HTR-8/SVneo (cell line): ENCODE results near the gene OR10K2.
"Not testable (repeated sequence)": the region's sequence is repeated elsewhere in the genome, so short reads cannot be mapped to it uniquely, and the experiment has no call there.

Experiments
- DNase-seq: peaks from one replicate; pipeline ENCODE4 v3.0.0; 2011; ENCODE audit warnings: low spot score, mixed read lengths; ENCODE audit not compliant: insufficient read length
- FAIRE-seq: peaks from 2 replicates; lab custom pipeline; 2011; peaks lifted over from hg19 to GRCh38; lab: Jason Lieb, UNC

The OR10K2 gene, protein sequence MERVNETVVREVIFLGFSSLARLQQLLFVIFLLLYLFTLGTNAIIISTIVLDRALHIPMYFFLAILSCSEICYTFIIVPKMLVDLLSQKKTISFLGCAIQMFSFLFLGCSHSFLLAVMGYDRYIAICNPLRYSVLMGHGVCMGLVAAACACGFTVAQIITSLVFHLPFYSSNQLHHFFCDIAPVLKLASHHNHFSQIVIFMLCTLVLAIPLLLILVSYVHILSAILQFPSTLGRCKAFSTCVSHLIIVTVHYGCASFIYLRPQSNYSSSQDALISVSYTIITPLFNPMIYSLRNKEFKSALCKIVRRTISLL

DNA sequence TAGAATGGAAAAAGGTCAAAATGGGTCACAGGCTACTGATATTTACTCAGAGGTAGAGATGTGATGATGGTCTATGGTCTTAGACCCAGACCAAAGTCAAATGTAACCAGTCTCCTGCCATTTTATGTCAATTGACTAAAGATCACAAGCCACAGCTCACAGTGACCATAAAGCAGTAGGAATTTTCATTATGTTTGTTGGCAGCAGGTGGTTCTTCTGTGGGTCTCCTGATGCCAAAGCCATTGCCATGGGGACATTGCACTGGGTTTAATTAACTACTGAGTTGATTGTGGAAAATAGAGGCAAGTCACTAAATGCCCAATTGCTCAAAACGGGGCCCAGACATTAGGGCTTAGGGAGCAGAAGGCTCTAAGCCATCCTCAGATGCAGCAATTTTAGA lies at the start of gene OR10K2:
Gene OR10K2 (minus strand): TSS at position 101 of the 400 bp plus-strand sequence. CDS start 5,371 bp downstream, outside the sequence.
- no peak for DNase-seq
- FAIRE-seq = no peak

DNA sequence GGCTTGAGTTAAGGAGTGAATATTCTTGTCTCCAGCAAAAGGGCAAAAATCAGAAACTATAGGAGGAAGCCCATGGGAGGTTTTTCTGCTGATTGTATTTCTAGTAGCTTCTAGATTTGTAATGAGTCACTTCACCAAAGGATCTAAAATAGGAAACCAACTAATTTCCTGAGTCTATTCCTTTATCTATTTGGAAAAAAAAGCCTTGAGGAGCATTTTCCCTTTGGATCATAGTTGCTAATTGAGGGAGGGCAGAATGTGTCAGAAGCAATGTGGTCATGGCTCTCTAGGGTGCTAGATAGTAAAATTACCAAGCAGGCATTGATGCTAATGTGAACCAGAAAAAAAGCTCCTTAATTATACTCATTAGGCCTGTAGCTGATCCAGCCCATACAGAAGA lies 45.9 kb upstream of the OR10K2 start, which contains the start of gene OR10R2:
Gene OR10R2 (plus strand): TSS at position 301 of the 400 bp plus-strand sequence. CDS start 106 bp downstream, outside the sequence.
- FAIRE-seq = no peak
- DNase-seq = no peak

- no peak for DNase-seq
- FAIRE-seq = no peak
Measured at GRCh38 chr1:158461534-158461933, 35.5 kb upstream of the OR10K2 start, which contains the start of gene OR10K1. OR10K1 (plus strand) TSS chr1:158461834; CDS start chr1:158465562, 3,728 bp downstream.

GRCh38 chr1:158458263-158458662 lies 32.2 kb upstream of the OR10K2 start:
- FAIRE-seq (no peak), DNase-seq (no peak)

- no peak for DNase-seq
- FAIRE-seq = no peak
Measured at GRCh38 chr1:158457246-158457645, 31.2 kb upstream of the OR10K2 start.

DNA sequence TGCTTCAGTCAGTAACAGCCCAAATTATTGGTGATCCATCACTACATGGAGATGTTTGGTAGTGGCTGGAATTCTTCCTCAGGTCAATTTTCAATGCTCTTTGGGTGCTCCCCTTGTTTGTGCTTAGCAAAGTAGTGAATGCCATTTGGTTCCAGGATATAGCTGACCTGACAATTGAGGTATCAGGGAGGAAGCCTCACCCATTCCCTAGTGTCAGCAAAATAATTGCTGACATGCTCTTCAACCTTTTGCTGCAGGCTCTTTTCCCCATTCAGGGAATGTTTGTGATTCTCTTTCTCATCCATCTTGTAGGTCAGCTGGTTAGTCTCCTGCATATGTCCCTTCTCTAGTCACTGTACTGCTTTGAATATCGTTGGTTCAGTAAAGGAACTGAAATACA lies 28.5 kb upstream of the OR10K2 start:
- DNase-seq = no peak
- FAIRE-seq = no peak

- FAIRE-seq (no peak), DNase-seq (no peak)
Measured at GRCh38 chr1:158445376-158445775, 19.3 kb upstream of the OR10K2 start.

GRCh38 chr1:158434741-158435140 lies 8.7 kb upstream of the OR10K2 start:
- FAIRE-seq = no peak
- DNase-seq = no peak

DNA sequence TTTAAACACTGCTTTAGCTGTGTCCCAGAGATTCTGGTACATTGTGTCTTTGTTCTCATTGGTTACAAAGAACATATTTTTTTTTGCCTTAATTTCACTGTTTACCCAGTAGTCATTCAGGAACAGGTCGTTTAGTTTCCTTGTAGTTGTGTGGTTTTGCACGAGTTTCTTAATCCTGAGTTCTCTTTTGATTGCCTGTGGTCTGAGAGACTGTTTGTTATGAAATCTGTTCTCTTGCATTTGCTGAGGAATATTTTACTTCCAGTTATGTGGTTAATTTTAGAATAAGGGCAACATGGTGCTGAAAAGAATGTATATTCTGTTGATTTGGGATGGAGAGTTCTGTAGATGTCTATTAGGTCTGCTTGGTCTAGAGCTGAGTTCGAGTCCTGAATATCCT lies 4.1 kb upstream of the OR10K2 start:
- not testable (repeated sequence) for DNase-seq, FAIRE-seq

- DNase-seq (no peak), FAIRE-seq (no peak)
Measured at GRCh38 chr1:158425027-158425426, 1.0 kb downstream of the OR10K2 start.

DNA sequence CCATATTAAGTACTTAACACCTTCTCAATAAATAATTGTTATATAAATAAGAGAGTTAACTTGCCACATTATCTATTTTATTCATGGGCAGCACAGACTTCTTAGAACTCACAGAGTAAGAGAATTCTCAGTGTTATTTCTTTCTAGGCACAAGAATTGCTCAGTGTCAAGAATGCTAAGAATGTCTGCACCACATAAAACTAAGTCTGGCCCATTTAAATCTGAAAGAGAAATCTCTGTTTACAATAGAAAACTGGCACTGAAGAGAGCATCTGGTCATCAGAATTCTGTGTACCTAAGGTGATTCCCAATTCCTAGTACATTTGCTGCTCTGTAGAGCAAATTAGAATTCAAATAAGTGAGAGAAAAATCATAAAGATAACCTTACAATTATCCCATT lies 3.8 kb downstream of the OR10K2 start:
- FAIRE-seq = no peak
- no peak for DNase-seq

GRCh38 chr1:158417586-158417985 lies 8.5 kb downstream of the OR10K2 start:
- DNase-seq (no peak), FAIRE-seq (no peak)

GRCh38 chr1:158414651-158415345 lies 11.2 kb downstream of the OR10K2 start:
- DNase-seq (no peak), FAIRE-seq (no peak)

DNA sequence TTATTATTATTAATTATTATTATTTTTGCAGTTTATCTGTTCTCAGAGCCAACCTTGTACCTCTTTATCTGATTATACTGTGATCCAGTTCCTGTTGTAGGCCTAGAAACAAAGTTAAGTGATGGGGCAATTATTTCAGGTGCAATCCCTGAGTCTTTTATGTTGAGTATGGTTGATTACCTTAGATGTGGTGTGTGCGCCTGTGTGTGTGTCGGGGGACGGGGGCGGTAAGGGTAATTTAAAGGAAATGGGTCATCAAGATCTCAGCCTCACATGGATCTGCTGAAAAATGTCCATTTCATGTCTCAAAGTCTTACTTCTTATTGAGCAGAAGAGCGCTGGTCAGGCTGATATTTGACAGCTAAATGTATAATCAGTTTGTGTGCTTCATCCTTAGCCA lies 18.9 kb downstream of the OR10K2 start:
- DNase-seq (no peak), FAIRE-seq (no peak)

GRCh38 chr1:158400871-158401270 lies 25.2 kb downstream of the OR10K2 start:
- no peak for FAIRE-seq
- DNase-seq = no peak

GRCh38 chr1:158398818-158399514 lies 27.1 kb downstream of the OR10K2 start, which contains the start of gene OR10T2:
OR10T2 (minus strand) TSS chr1:158399466; CDS start chr1:158399466, 0 bp downstream.
- DNase-seq = no peak
- FAIRE-seq = no peak

GRCh38 chr1:158396646-158397045 lies 29.4 kb downstream of the OR10K2 start:
- DNase-seq (no peak), FAIRE-seq (no peak)

DNA sequence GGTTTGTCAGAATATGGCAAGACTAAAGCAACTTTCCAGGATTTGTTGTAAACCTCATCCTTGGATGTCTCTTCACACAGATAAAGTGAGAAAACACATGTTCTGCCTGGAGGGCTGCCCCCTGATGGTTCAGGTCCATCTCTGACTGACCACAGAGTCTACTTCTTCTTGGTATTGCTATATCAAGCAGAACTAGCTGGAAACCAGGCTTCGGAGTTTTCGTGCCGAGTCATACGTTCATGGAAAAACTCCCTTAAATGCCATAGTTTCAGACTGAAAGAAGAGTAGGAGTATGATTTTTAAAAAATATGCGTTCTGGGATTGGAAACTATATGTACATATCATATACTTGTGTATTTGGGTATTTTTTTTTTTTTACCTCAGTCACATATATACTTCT lies 32.6 kb downstream of the OR10K2 start:
- FAIRE-seq (no peak), DNase-seq (no peak)

DNA sequence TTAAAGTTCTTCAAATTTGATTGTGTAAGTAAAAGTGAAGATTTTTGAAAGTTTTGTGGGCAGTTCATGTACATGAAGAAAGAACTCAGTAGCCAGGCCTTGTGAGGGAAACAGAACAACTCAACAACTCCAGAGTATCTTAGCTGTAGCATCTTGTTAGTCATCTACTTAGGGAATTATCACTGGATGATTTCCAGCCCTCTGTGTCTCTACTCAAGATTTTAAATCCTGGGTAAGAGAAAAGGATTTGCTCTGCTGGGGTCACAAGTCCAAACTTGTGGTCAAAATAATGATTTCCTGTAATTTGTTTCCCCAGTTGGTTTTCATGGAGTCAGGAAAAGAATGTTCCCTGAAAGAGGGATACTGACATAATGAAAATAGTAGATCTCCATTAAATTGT lies 34.9 kb downstream of the OR10K2 start:
- FAIRE-seq (no peak), DNase-seq (no peak)

- FAIRE-seq = no peak
- DNase-seq = no peak
Measured at GRCh38 chr1:158390331-158390730, 35.7 kb downstream of the OR10K2 start.

DNA sequence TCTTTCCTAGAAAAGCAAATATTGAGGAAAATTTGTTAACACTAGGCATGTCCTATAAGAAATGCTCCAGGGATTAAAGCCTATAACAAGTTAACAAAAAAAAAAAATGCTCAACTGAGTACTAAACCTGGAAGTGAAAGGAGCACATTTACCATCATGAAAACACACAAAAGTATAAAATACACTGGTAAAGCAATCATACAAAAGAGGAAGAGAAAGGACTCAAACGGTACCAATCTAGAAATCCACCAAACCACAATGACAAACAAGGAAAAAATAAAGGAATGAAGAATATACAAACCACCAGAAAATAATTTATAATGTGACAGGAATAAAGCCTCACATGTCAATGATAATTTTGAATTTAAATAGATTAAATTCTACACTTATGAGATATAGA lies 51.2 kb downstream of the OR10K2 start:
- DNase-seq (no peak), FAIRE-seq (no peak)
